HFF-Myc (cell line): Measurements from ENCODE around the gene ACAP2.

ENCODE experiments used
- DNase-seq: peaks from one replicate; pipeline ENCODE4 v3.0.0-alpha.2; 2011; ENCODE audit warnings: low read depth; ENCODE audit errors: extremely low read depth
- H3K4me3 ChIP-seq: replicated peaks from 2 replicates; pipeline ENCODE4 v1.5.1; 2011; ENCODE audit warnings: low read depth, mild to moderate bottlenecking, control low read depth, low read length
- CTCF ChIP-seq: IDR thresholded peaks from 2 replicates; pipeline ENCODE4 v1.5.1; 2012; ENCODE audit warnings: mild to moderate bottlenecking, low read depth, low read length, control low read depth; ENCODE audit errors: missing control alignments

Gene ACAP2

DNA sequence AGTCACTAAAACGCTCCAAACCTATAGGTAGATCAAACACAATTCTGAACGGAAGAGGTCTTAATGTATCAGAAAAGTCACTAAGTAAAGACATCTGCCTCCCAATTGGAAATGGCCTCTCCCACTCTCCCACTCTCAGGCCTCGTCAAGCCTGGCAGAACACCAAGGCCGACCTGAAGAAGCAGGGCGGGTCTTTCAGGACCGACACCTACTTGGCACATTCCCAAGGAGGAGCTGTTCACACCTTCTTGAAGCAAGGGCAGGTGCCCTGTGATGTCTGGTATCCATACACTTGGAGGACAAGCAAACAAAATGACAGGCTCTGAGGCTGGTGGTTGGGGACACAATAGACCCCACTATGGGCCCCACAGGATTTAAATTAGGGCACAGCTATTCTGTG, 201.9 kb downstream of the ACAP2 start:
- TF ChIP-seq CTCF: no peak
- DNase-seq: no peak
- no peak overlapping the region for H3K4me3 ChIP-seq

- DNase-seq: no peak
- H3K4me3 ChIP-seq: no peak overlapping the region
- no peak for TF ChIP-seq CTCF
These were observed 202.6 kb downstream of the ACAP2 start for GRCh38 chr3:195240171-195240701.

- no peak for DNase-seq
- TF ChIP-seq CTCF: peak; percentile 11
- no peak overlapping the region for H3K4me3 ChIP-seq
These were observed 203.7 kb downstream of the ACAP2 start for GRCh38 chr3:195239121-195239520.

GRCh38 chr3:195238586-195239118, 204.2 kb downstream of the ACAP2 start:
- peak; percentile 72 for DNase-seq
- TF ChIP-seq CTCF: no peak
- no peak overlapping the region for H3K4me3 ChIP-seq

DNA sequence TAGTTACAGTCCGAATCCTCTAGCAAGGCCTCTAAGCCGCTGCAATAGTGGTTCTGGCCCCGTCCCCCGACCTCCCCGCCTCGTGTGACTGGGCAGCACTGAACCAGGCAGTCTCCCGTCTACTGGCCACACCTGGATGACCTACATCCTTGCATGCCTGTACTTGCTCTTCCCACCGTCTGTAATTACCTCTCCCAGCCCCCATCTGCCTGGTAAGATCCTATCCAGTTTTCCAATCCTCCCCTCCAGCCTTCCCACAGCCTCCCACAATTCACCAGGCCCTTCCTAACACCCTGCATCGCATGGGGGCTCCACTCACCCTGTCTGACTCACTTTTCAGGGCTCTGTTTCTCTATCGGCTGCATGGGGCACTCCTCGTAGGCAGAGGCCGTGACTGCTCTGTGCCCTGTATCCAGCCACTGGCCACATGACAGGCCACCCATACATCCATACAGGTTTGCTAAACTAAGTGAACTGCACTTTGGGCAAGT, 204.7 kb downstream of the ACAP2 start:
- no peak for TF ChIP-seq CTCF
- no peak overlapping the region for H3K4me3 ChIP-seq
- DNase-seq: no peak

DNA sequence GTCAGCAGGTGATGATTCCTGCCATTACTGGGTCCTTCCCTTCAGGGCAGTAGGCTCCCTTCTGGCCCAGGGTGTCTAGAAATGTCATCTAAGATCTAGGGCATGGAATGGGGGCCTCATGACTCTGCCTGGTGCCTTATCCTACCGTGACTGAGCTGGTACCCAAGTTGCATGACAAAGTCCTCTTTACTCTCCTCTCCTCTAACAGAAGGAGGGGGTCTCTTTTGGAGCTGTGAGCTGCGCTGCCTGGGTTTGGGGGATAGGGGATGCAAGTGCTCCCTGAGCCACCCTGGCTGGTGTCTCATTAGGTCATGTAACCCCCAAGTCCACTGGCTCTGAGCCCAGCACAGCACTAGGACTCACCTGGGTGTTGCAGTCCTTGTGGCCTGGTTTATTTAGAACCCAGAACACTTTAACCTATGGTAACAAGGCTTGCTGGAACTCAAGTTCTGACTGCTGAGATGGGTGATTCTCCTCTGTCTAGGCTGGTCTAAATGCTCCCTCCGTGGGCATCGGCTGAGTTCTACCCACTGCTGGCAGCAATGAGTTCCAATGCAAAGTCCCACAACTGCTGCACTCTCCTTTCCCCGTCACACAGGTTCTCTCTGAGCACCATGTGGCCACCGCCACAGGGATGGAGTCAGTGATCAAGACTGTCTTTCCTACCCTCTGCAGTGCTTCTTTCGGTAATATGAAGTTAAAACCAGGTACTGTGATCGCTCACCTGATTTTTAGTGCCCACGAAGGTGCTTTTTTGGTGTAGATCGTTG, 205.8 kb downstream of the ACAP2 start:
- TF ChIP-seq CTCF: no peak
- H3K4me3 ChIP-seq: no peak overlapping the region
- DNase-seq: no peak
